IMR-90 (cell line): Measurements from ENCODE around the gene PGRMC1. TPM values are rescaled to one million over a fixed set of nuclear protein-coding genes. Genes with fewer than 3 reads are reported as not detected.

Source experiments
- ATAC-seq: fragments of 200-7000 bp; cut with Tn5 transposase; 2 replicates; pipeline ENCODE4 v1.9.1; 2020; ENCODE audit warnings: low read depth, mild to moderate bottlenecking, moderate library complexity
- BruUV-seq: library from RNA; stranded (reverse); fragments of 400-500 nt; replicated peaks from 2 replicates; lab custom pipeline; 2021; lab: Mats Ljungman, UMichigan
- CTCF ChIA-PET: fragments of 300-600 bp; formaldehyde crosslinking; extraction: SDS; loops from one replicate; lab custom pipeline; 2021; ENCODE audit warnings: antibody characterized with exemption; lab: Yijun Ruan, JAX
- POLR2A ChIA-PET: fragments of 300-600 bp; sonication (Branson Sonifier 250); formaldehyde crosslinking; loops from one replicate; lab custom pipeline; 2022; ENCODE audit warnings: antibody characterized with exemption; ENCODE audit not compliant: unreplicated experiment; lab: Charles Lee
- DNase-seq: peaks from one replicate; pipeline ENCODE4 v3.0.0; 2013
- H2AFZ ChIP-seq: replicated peaks from 2 replicates; pipeline ENCODE3; 2013; ENCODE audit warnings: low read length, mild to moderate bottlenecking; ENCODE audit not compliant: poor library complexity
- H2AK5ac ChIP-seq: 2 replicates; pipeline ENCODE4 v1.6.1; 2013; ENCODE audit warnings: low read depth, low read length, inconsistent platforms
- H2AK9ac ChIP-seq: replicated peaks from 2 replicates; pipeline ENCODE3; 2013; ENCODE audit warnings: mild to moderate bottlenecking, low read depth, low read length, moderate library complexity; ENCODE audit not compliant: poor library complexity
- H2BK120ac ChIP-seq: 2 replicates; pipeline ENCODE4 v1.6.1; 2013; ENCODE audit warnings: low read depth, low read length, inconsistent platforms
- H2BK15ac ChIP-seq: 3 replicates; pipeline ENCODE4 v1.6.1; 2013; ENCODE audit warnings: low read depth, low read length, inconsistent platforms
- H2BK20ac ChIP-seq: 2 replicates; pipeline ENCODE4 v1.6.1; 2013; ENCODE audit warnings: low read depth, mild to moderate bottlenecking, inconsistent platforms, low read length, moderate library complexity
- H2BK5ac ChIP-seq: 2 replicates; pipeline ENCODE4 v1.6.1; 2013; ENCODE audit warnings: mild to moderate bottlenecking, low read depth, low read length, inconsistent platforms; ENCODE audit not compliant: poor library complexity, severe bottlenecking
- H3K14ac ChIP-seq: replicated peaks from 2 replicates; pipeline ENCODE4 v1.6.1; 2013; ENCODE audit warnings: low read depth, low read length, inconsistent platforms
- H3K18ac ChIP-seq: 2 replicates; pipeline ENCODE4 v1.6.1; 2013; ENCODE audit warnings: low read depth, low read length, control low read depth
- H3K23ac ChIP-seq: 2 replicates; pipeline ENCODE4 v1.6.1; 2013; ENCODE audit warnings: low read depth, low read length, inconsistent platforms
- H3K27ac ChIP-seq: 2 replicates; pipeline ENCODE4 v1.5.1; 2013; ENCODE audit warnings: mild to moderate bottlenecking, control low read depth, low read length; ENCODE audit not compliant: insufficient read depth
- H3K27me3 ChIP-seq: 2 replicates; pipeline ENCODE4 v1.6.1; 2013; ENCODE audit warnings: low read length; ENCODE audit not compliant: control insufficient read depth, insufficient read depth
- H3K36me3 ChIP-seq: 2 replicates; pipeline ENCODE4 v1.6.1; 2013; ENCODE audit warnings: low read length, mixed read lengths; ENCODE audit not compliant: control insufficient read depth, insufficient read depth
- H3K4ac ChIP-seq: 2 replicates; pipeline ENCODE4 v1.6.1; 2013; ENCODE audit warnings: low read depth, low read length, inconsistent platforms
- H3K4me1 ChIP-seq: 2 replicates; pipeline ENCODE4 v1.6.1; 2013; ENCODE audit warnings: low read length, mixed read lengths; ENCODE audit not compliant: control insufficient read depth, insufficient read depth
- H3K4me2 ChIP-seq: 2 replicates; pipeline ENCODE4 v1.6.1; 2013; ENCODE audit warnings: low read depth, mild to moderate bottlenecking, control low read depth, low read length, moderate library complexity
- H3K4me3 ChIP-seq: 2 replicates; pipeline ENCODE4 v1.5.1; 2013; ENCODE audit warnings: low read depth, mild to moderate bottlenecking, control low read depth, low read length, moderate library complexity; ENCODE audit not compliant: insufficient read depth
- H3K56ac ChIP-seq: 2 replicates; pipeline ENCODE4 v1.6.1; 2013; ENCODE audit warnings: low read length, inconsistent platforms; ENCODE audit not compliant: insufficient read depth; ENCODE audit errors: extremely low read depth
- H3K79me1 ChIP-seq, 2 experiments: 2 replicates each; pipeline ENCODE4 v1.6.1; 2013; ENCODE audit warnings: low read length in 2 of 2, inconsistent platforms in 1 of 2, low read depth in 1 of 2
- H3K9ac ChIP-seq: 2 replicates; pipeline ENCODE4 v1.6.1; 2013; ENCODE audit warnings: low read depth, low read length, control low read depth
- H3K9me1 ChIP-seq: 2 replicates; pipeline ENCODE4 v1.6.1; 2013; ENCODE audit warnings: low read length, inconsistent platforms; ENCODE audit not compliant: insufficient read depth
- H3K9me3 ChIP-seq: 2 replicates; pipeline ENCODE4 v1.6.1; 2013; ENCODE audit warnings: low read length; ENCODE audit not compliant: control insufficient read depth, insufficient read depth
- H4K20me1 ChIP-seq: 2 replicates; pipeline ENCODE4 v1.6.1; 2013; ENCODE audit warnings: low read length, inconsistent platforms; ENCODE audit not compliant: insufficient read depth
- H4K5ac ChIP-seq: 2 replicates; pipeline ENCODE4 v1.6.1; 2013; ENCODE audit warnings: mild to moderate bottlenecking, low read depth, low read length, control low read depth
- H4K8ac ChIP-seq, 2 experiments: 2 replicates each; pipeline ENCODE4 v1.6.1; 2013; ENCODE audit warnings: low read depth in 2 of 2, low read length in 2 of 2, control low read depth in 1 of 2, inconsistent platforms in 1 of 2
- H4K91ac ChIP-seq: 2 replicates; pipeline ENCODE4 v1.6.1; 2013; ENCODE audit warnings: low read depth, low read length, inconsistent platforms; ENCODE audit not compliant: insufficient read depth
- BHLHE40 ChIP-seq: fragments of 150-350 bp; IDR thresholded peaks from 2 replicates; pipeline ENCODE4 v1.6.1; 2016; ENCODE audit warnings: mild to moderate bottlenecking, low read depth, low read length
- CEBPB ChIP-seq: IDR thresholded peaks from 2 replicates; pipeline ENCODE4 v1.6.1; 2012; ENCODE audit warnings: low read depth, low read length, improper control_type of control experiment
- CHD1 ChIP-seq: IDR thresholded peaks from 2 replicates; pipeline ENCODE4 v1.6.1; 2012; ENCODE audit warnings: low read depth, low read length, improper control_type of control experiment
- CTCF ChIP-seq: conservative IDR thresholded peaks from 2 replicates; pipeline ENCODE4 v1.5.1; 2012; ENCODE audit warnings: mild to moderate bottlenecking, low read depth, low read length, improper control_type of control experiment
- FOS ChIP-seq: fragments of 150-350 bp; IDR thresholded peaks from 2 replicates; pipeline ENCODE4 v1.6.1; 2016; ENCODE audit warnings: low read depth, low read length
- MAFK ChIP-seq: IDR thresholded peaks from 2 replicates; pipeline ENCODE4 v1.6.1; 2012; ENCODE audit warnings: low read depth, low read length, improper control_type of control experiment
- MAZ ChIP-seq: IDR thresholded peaks from 2 replicates; pipeline ENCODE4 v1.6.1; 2012; ENCODE audit warnings: low read depth, mild to moderate bottlenecking, low read length, improper control_type of control experiment, moderate library complexity, borderline replicate concordance
- MXI1 ChIP-seq: IDR thresholded peaks from 2 replicates; pipeline ENCODE4 v1.6.1; 2012; ENCODE audit warnings: low read depth, mild to moderate bottlenecking, low read length, moderate library complexity, borderline replicate concordance
- NFE2L2 ChIP-seq: fragments of 150-350 bp; IDR thresholded peaks from 2 replicates; pipeline ENCODE4 v1.6.1; 2016; ENCODE audit warnings: low read depth, mild to moderate bottlenecking, low read length
- POLR2A ChIP-seq: IDR thresholded peaks from 2 replicates; pipeline ENCODE4 v1.6.1; 2012; ENCODE audit warnings: mild to moderate bottlenecking, low read depth, low read length
- RAD21 ChIP-seq: IDR thresholded peaks from 2 replicates; pipeline ENCODE4 v1.6.1; 2012; ENCODE audit warnings: low read length, improper control_type of control experiment
- RCOR1 ChIP-seq: IDR thresholded peaks from 2 replicates; pipeline ENCODE4 v1.6.1; 2012; ENCODE audit warnings: mild to moderate bottlenecking, low read length, improper control_type of control experiment; ENCODE audit not compliant: insufficient replicate concordance
- RFX5 ChIP-seq: IDR thresholded peaks from 2 replicates; pipeline ENCODE4 v1.8.0; 2012; ENCODE audit warnings: low read depth, mild to moderate bottlenecking, low read length, moderate library complexity
- SMC3 ChIP-seq: fragments of 150-350 bp; IDR thresholded peaks from 2 replicates; pipeline ENCODE4 v1.6.1; 2016; ENCODE audit warnings: low read depth, mild to moderate bottlenecking, antibody characterized with exemption, low read length, moderate library complexity
- USF2 ChIP-seq: fragments of 150-350 bp; IDR thresholded peaks from 2 replicates; pipeline ENCODE4 v1.6.1; 2017; ENCODE audit warnings: mild to moderate bottlenecking, antibody characterized with exemption, low read length, low read depth
- dilution Hi-C: fragments of 300-500 bp; cut with HindIII; formaldehyde crosslinking; loops from one replicate; pipeline ENCODE4 v1.14.3; 2018; ENCODE audit warnings: low sequenced_read_pairs; ENCODE audit not compliant: unreplicated experiment
- in situ Hi-C: fragments of 300-500 bp; cut with MboI; formaldehyde crosslinking; loops from 3 replicates; pipeline ENCODE4 v1.14.3; 2019; ENCODE audit warnings: low sequenced_read_pairs, inconsistent platforms, mixed read lengths
- intact Hi-C: fragments of 100-400 bp; cut with micrococcal nuclease; formaldehyde crosslinking; loops from 2 replicates; pipeline ENCODE4 v1.10.0; 2022
- polyA plus RNA-seq, 3 experiments: library from polyadenylated mRNA; depleted of rRNA; stranded (reverse); fragments of >200 nt; gene quantifications; 2 replicates each; pipeline ENCODE4 v1.2.3, GENCODE V29; 2012; ENCODE audit warnings: low replicate concordance in 1 of 3
- total RNA-seq: library from RNA; depleted of rRNA; stranded (reverse); fragments of >200 nt; gene quantifications from 2 replicates; pipeline ENCODE4 v1.2.3, GENCODE V29; 2012
- TF ChIP-seq, protein P1 (sequence below): fragments of 150-350 bp; IDR thresholded peaks from 2 replicates; pipeline ENCODE4 v1.6.1; 2016; ENCODE audit warnings: low read depth, mild to moderate bottlenecking, low read length, moderate library complexity, borderline replicate concordance

Gene PGRMC1
- total and polyA plus RNA-seq, 2 of the 4 experiments (the other 2 are of a cell fraction) = 58.5 to 75.3 TPM

GRCh38 chrX:119229253-119229615 is 6.9 kb upstream of the PGRMC1 start:
- H3K79me1 ChIP-seq = no peaks in the 10 kb centered on the region
- no peak overlapping the region for H3K4ac ChIP-seq
- no peak overlapping the region for H2BK5ac ChIP-seq
- dilution Hi-C loops = no loop called here
- no peak for TF ChIP-seq BHLHE40
- no peak for TF ChIP-seq RCOR1
- no peak for TF ChIP-seq POLR2A
- TF ChIP-seq RFX5 = no peak
- TF ChIP-seq, protein P1, sequence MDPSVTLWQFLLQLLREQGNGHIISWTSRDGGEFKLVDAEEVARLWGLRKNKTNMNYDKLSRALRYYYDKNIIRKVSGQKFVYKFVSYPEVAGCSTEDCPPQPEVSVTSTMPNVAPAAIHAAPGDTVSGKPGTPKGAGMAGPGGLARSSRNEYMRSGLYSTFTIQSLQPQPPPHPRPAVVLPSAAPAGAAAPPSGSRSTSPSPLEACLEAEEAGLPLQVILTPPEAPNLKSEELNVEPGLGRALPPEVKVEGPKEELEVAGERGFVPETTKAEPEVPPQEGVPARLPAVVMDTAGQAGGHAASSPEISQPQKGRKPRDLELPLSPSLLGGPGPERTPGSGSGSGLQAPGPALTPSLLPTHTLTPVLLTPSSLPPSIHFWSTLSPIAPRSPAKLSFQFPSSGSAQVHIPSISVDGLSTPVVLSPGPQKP = no peak
- TF ChIP-seq RAD21 = no peak
- TF ChIP-seq FOS = no peak
- no peak for TF ChIP-seq SMC3
- TF ChIP-seq MAFK = no peak
- no peak for TF ChIP-seq CTCF
- no peak for TF ChIP-seq CEBPB
- TF ChIP-seq CHD1 = no peak
- no peak for TF ChIP-seq MAZ
- no peak for TF ChIP-seq USF2
- TF ChIP-seq NFE2L2 = no peak
- TF ChIP-seq MXI1 = no peak
- in situ Hi-C loops = no loop called here
- H3K9ac ChIP-seq = no peak overlapping the region
- DNase-seq = no peak
- no peak overlapping the region for H2BK20ac ChIP-seq
- H3K4me1 ChIP-seq = no peaks in the 10 kb centered on the region
- no peak overlapping the region for H3K23ac ChIP-seq
- H3K27me3 ChIP-seq = peaks cover 5% of the 10 kb centered on the region
- H3K9me1 ChIP-seq = no peaks in the 10 kb centered on the region; the same call in 1 of the 2 replicates
- no TSS peak for BruUV-seq
- no peak overlapping the region for H3K27ac ChIP-seq
- no peak overlapping the region for H4K5ac ChIP-seq
- no peak overlapping the region for H4K91ac ChIP-seq
- no peak overlapping the region for H3K4me3 ChIP-seq
- H3K14ac ChIP-seq = no peak overlapping the region
- H2AK9ac ChIP-seq = no peak overlapping the region
- H3K18ac ChIP-seq = no peak overlapping the region
- no peak overlapping the region for H2AFZ ChIP-seq
- ATAC-seq = no peak
- no peak overlapping the region for H2BK15ac ChIP-seq
- intact Hi-C loops = no loop called here
- H3K9me3 ChIP-seq = no peaks in the 10 kb centered on the region
- no peak overlapping the region for H3K4me2 ChIP-seq
- H2AK5ac ChIP-seq = no peak overlapping the region
- H3K56ac ChIP-seq = no peak overlapping the region
- ChIA-PET POLR2A (interaction anchor here (1.3 kb wide), 1 partner anchor 9 kb away, joined by 14 read pairs; no protein-coding TSS in a partner anchor), CTCF (interaction anchor here (0.5 kb wide), 1 partner anchor 265 kb away, joined by 3 read pairs; no protein-coding TSS in a partner anchor)
- H2BK120ac ChIP-seq = no peak overlapping the region
- H4K20me1 ChIP-seq = no peaks in the 10 kb centered on the region
- H3K36me3 ChIP-seq = no peaks in the 10 kb centered on the region
- H4K8ac ChIP-seq = no peak overlapping the region
